HepG2 (cell line): Measurements from ENCODE around the gene TRPM1. TPM values are rescaled to one million over a fixed set of nuclear protein-coding genes. Genes with fewer than 3 reads are reported as not detected.

Source experiments
- DDIT3 ChIP-seq: sonication (generic); formaldehyde crosslinking; IDR thresholded peaks from 2 replicates; pipeline ENCODE4 v1.4.0; 2020; ENCODE audit warnings: mild to moderate bottlenecking, missing genetic modification reagents
- FLYWCH1 ChIP-seq: sonication (generic); formaldehyde crosslinking; IDR thresholded peaks from 2 replicates; pipeline ENCODE4 v1.8.1; 2023; ENCODE audit warnings: mild to moderate bottlenecking, missing genetic modification reagents
- PHF21A ChIP-seq: sonication (generic); formaldehyde crosslinking; IDR thresholded peaks from 2 replicates; pipeline ENCODE4 v1.5.0; 2020; ENCODE audit warnings: mild to moderate bottlenecking, missing genetic modification reagents
- PLSCR1 ChIP-seq: sonication (generic); formaldehyde crosslinking; IDR thresholded peaks from 2 replicates; pipeline ENCODE4 v1.5.0; 2020; ENCODE audit warnings: missing genetic modification reagents, mild to moderate bottlenecking, borderline replicate concordance
- ZBTB33 ChIP-seq: sonication (generic); formaldehyde crosslinking; IDR thresholded peaks from 2 replicates; pipeline ENCODE4 v1.4.0; 2020; ENCODE audit warnings: missing genetic modification reagents
- ZBTB7A ChIP-seq: sonication (generic); formaldehyde crosslinking; IDR thresholded peaks from 2 replicates; pipeline ENCODE4 v1.8.0; 2022; ENCODE audit warnings: mild to moderate bottlenecking, missing genetic modification reagents
- ZBTB8A ChIP-seq: sonication (generic); formaldehyde crosslinking; IDR thresholded peaks from 2 replicates; pipeline ENCODE4 v1.4.0; 2020; ENCODE audit warnings: mild to moderate bottlenecking, low read depth, missing genetic modification reagents, borderline replicate concordance
- ZNF101 ChIP-seq: sonication (generic); formaldehyde crosslinking; IDR thresholded peaks from 2 replicates; pipeline ENCODE4 v1.4.0; 2020; ENCODE audit warnings: mild to moderate bottlenecking, low read depth, missing genetic modification reagents, borderline replicate concordance
- ZNF3 ChIP-seq: IDR thresholded peaks from 2 replicates; pipeline ENCODE4 v1.7.0; 2017; ENCODE audit warnings: inconsistent platforms
- ZNF331 ChIP-seq: sonication (generic); formaldehyde crosslinking; IDR thresholded peaks from 2 replicates; pipeline ENCODE4 v1.4.0; 2020; ENCODE audit warnings: missing genetic modification reagents
- ZNF512B ChIP-seq: sonication (generic); formaldehyde crosslinking; IDR thresholded peaks from 2 replicates; pipeline ENCODE4 v1.5.1; 2020; ENCODE audit warnings: missing genetic modification reagents, mild to moderate bottlenecking, borderline replicate concordance
- ZNF558 ChIP-seq: sonication (generic); formaldehyde crosslinking; IDR thresholded peaks from 2 replicates; pipeline ENCODE4 v1.9.0; 2022; ENCODE audit warnings: mild to moderate bottlenecking, missing genetic modification reagents, borderline replicate concordance
- ZNF563 ChIP-seq: sonication (generic); formaldehyde crosslinking; IDR thresholded peaks from 2 replicates; pipeline ENCODE4 v1.8.0; 2022; ENCODE audit warnings: mild to moderate bottlenecking, moderate library complexity, missing genetic modification reagents
- ZNF816 ChIP-seq: sonication (generic); formaldehyde crosslinking; IDR thresholded peaks from 2 replicates; pipeline ENCODE4 v1.8.0; 2022; ENCODE audit warnings: missing genetic modification reagents, mild to moderate bottlenecking, borderline replicate concordance
- polyA plus RNA-seq, 8 experiments: library from polyadenylated mRNA; depleted of rRNA in 3 of 8; stranded (reverse) in 7 of 8; unstranded in 1 of 8; fragments of >200 nt; fragmentation: Illumina TruSeq in 4 of 8; extraction: Trizol in 4 of 8; gene quantifications; 2 replicates each; pipeline versions ENCODE4 v1.2.1 to v1.2.3, GENCODE V29; 2011 to 2016; ENCODE audit warnings: low read depth in 4 of 8, missing spikeins in 1 of 8, mixed read lengths in 1 of 8; ENCODE audit not compliant: insufficient read depth in 1 of 8
- total RNA-seq, 5 experiments: library from RNA; depleted of rRNA; stranded (reverse); fragments of >200 nt; fragmentation: Illumina TruSeq; extraction: Trizol; gene quantifications; 2 replicates each; pipeline ENCODE4 v1.2.3, GENCODE V29; 2016; ENCODE audit warnings: low read depth in 1 of 5
- TF ChIP-seq, protein P1 (sequence below): sonication (generic); formaldehyde crosslinking; IDR thresholded peaks from 2 replicates; pipeline ENCODE4 v1.8.0; 2022; ENCODE audit warnings: mild to moderate bottlenecking, missing genetic modification reagents, moderate library complexity
- TF ChIP-seq, protein P2 (sequence below): IDR thresholded peaks from 2 replicates; pipeline ENCODE4 v1.6.1; 2018; ENCODE audit warnings: missing genetic modification reagents
- TF ChIP-seq, protein P3 (sequence below): sonication (generic); formaldehyde crosslinking; IDR thresholded peaks from 2 replicates; pipeline ENCODE4 v1.4.0; 2020; ENCODE audit warnings: missing genetic modification reagents

The TRPM1 gene
- total and polyA plus RNA-seq, 2 of the 13 experiments (the other 11 are each of a cell fraction or from before 2014, with no cell fraction given) = not detected

DNA sequence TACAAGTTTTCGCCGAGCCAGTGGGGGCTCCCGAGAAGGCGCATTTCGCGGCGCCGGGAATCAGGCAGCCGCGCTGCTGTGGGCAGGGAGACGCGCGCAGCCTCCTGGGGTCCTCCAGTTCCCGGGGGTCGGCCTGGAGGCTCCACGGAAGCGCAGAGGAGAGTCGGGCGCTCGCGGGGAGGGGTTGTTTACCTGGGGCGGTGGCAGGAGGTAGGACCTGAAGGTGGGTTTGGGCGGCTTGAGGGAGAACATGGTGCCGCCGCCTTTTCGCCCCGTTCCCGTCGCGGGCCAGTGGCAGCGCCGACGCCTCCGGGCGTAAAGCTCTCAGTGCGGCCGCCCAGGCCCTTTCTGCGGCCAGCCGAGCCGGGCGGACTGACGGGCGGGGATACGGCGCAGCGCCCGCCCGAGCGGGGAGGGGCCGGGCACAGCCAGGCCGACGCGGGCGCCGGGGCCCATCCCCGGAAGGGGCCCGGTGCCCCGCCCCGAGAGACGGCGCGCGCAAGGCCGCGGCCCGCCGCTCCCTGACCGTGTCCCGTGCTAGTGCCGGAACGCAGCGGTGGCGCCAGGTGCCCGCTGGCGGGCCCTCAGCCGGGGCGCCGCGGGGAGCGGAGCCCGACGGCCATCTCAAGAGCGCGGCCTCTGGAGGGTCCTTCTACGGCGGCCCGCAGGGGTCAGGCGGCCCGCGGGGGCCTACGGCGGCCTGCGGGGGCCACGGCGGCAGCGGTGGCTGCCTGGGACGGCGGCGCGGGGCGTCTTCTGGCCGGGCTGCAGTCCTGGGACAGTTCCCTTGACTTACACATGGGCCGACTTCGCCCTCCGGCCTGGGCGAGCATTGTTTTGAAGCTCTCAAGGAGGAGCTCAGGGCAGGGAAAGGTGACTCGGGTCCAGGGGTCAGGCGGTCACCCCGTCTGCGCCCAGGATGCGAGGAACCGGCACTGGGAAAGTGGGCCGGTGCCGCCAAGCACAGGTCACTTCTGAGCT is 110.0 kb downstream of the TRPM1 start, which contains the start of gene MTMR10 (continued):
- TF ChIP-seq, protein P1, sequence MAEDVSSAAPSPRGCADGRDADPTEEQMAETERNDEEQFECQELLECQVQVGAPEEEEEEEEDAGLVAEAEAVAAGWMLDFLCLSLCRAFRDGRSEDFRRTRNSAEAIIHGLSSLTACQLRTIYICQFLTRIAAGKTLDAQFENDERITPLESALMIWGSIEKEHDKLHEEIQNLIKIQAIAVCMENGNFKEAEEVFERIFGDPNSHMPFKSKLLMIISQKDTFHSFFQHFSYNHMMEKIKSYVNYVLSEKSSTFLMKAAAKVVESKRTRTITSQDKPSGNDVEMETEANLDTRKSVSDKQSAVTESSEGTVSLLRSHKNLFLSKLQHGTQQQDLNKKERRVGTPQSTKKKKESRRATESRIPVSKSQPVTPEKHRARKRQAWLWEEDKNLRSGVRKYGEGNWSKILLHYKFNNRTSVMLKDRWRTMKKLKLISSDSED (CRISPR knock-in tag) = no peak
- TF ChIP-seq ZNF816 (CRISPR knock-in tag) (no peak), ZBTB8A (CRISPR knock-in tag) (no peak), ZBTB33 (CRISPR knock-in tag) (no peak), ZNF101 (CRISPR knock-in tag) (no peak), ZBTB7A (CRISPR knock-in tag) (peak; percentile 74; the same call in 1 of the 2 replicates), ZNF563 (peak; percentile 59), PHF21A (CRISPR knock-in tag) (peak; percentile 4), DDIT3 (CRISPR knock-in tag) (no peak), ZNF3 (CRISPR knock-in tag) (no peak), ZNF331 (CRISPR knock-in tag) (0 out of 2 replicates have a peak, but pooled peaks have one; percentile 9), PLSCR1 (CRISPR knock-in tag) (no peak), FLYWCH1 (CRISPR knock-in tag) (no peak), ZNF558 (CRISPR knock-in tag) (no peak; the same call in 1 of the 2 replicates), ZNF512B (CRISPR knock-in tag) (no peak)
- TF ChIP-seq, protein P2, sequence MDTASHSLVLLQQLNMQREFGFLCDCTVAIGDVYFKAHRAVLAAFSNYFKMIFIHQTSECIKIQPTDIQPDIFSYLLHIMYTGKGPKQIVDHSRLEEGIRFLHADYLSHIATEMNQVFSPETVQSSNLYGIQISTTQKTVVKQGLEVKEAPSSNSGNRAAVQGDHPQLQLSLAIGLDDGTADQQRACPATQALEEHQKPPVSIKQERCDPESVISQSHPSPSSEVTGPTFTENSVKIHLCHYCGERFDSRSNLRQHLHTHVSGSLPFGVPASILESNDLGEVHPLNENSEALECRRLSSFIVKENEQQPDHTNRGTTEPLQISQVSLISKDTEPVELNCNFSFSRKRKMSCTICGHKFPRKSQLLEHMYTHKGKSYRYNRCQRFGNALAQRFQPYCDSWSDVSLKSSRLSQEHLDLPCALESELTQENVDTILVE (CRISPR knock-in tag) = peak; percentile 26; the same call in 1 of the 2 replicates
- TF ChIP-seq, protein P3, sequence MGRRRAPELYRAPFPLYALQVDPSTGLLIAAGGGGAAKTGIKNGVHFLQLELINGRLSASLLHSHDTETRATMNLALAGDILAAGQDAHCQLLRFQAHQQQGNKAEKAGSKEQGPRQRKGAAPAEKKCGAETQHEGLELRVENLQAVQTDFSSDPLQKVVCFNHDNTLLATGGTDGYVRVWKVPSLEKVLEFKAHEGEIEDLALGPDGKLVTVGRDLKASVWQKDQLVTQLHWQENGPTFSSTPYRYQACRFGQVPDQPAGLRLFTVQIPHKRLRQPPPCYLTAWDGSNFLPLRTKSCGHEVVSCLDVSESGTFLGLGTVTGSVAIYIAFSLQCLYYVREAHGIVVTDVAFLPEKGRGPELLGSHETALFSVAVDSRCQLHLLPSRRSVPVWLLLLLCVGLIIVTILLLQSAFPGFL (CRISPR knock-in tag) = no peak
